H9 (cell line): ENCODE data around the gene GATA2. TPM values are rescaled to one million over a fixed set of nuclear protein-coding genes. Genes with fewer than 3 reads are reported as not detected.

Experiments
- DNase-seq: peaks from one replicate; pipeline ENCODE4 v3.0.0-alpha.2; 2017
- H2AFZ ChIP-seq: one replicate; pipeline ENCODE4 v1.6.1; 2013; ENCODE audit warnings: mild to moderate bottlenecking, low read length, control low read depth, moderate library complexity
- H2AK5ac ChIP-seq: 2 replicates; pipeline ENCODE4 v1.6.1; 2013; ENCODE audit warnings: low read length, control low read depth, mixed read lengths; ENCODE audit not compliant: insufficient read length
- H2BK120ac ChIP-seq: one replicate; pipeline ENCODE4 v1.6.1; 2013; ENCODE audit warnings: low read depth, mild to moderate bottlenecking, low read length, control low read depth, inconsistent platforms; ENCODE audit not compliant: poor library complexity, severe bottlenecking
- H2BK12ac ChIP-seq: 2 replicates; pipeline ENCODE4 v1.6.1; 2013; ENCODE audit warnings: low read length, control low read depth, mixed read lengths, low read depth; ENCODE audit not compliant: insufficient read length
- H2BK15ac ChIP-seq: 2 replicates; pipeline ENCODE4 v1.6.1; 2013; ENCODE audit warnings: low read depth, low read length, control low read depth
- H2BK20ac ChIP-seq: one replicate; pipeline ENCODE4 v1.6.1; 2013; ENCODE audit warnings: low read depth, mild to moderate bottlenecking, low read length, control low read depth, inconsistent platforms; ENCODE audit not compliant: poor library complexity, severe bottlenecking
- H2BK5ac ChIP-seq: 2 replicates; pipeline ENCODE4 v1.6.1; 2013; ENCODE audit warnings: low read length, control low read depth, mixed read lengths; ENCODE audit not compliant: insufficient read length
- H3K14ac ChIP-seq: 2 replicates; pipeline ENCODE4 v1.6.1; 2013; ENCODE audit warnings: low read length, control low read depth; ENCODE audit not compliant: insufficient read depth
- H3K18ac ChIP-seq: 2 replicates; pipeline ENCODE4 v1.6.1; 2013; ENCODE audit warnings: low read depth, mild to moderate bottlenecking, mixed read lengths, low read length, control low read depth; ENCODE audit not compliant: insufficient read length
- H3K23ac ChIP-seq: 2 replicates; pipeline ENCODE4 v1.6.1; 2013; ENCODE audit warnings: low read length, control low read depth, mixed read lengths, low read depth; ENCODE audit not compliant: insufficient read length
- H3K23me2 ChIP-seq: 2 replicates; pipeline ENCODE4 v1.6.1; 2013; ENCODE audit warnings: low read depth, mild to moderate bottlenecking, mixed read lengths, low read length, control low read depth; ENCODE audit not compliant: insufficient read length, poor library complexity, severe bottlenecking
- H3K27ac ChIP-seq: 2 replicates; pipeline ENCODE4 v1.5.1; 2013; ENCODE audit warnings: low read length, control low read depth, mixed read lengths, low read depth; ENCODE audit not compliant: insufficient read length
- H3K27me3 ChIP-seq: 2 replicates; pipeline ENCODE4 v1.6.1; 2013; ENCODE audit warnings: low read length, control low read depth, inconsistent platforms; ENCODE audit not compliant: insufficient read depth
- H3K4ac ChIP-seq: 2 replicates; pipeline ENCODE4 v1.6.1; 2013; ENCODE audit warnings: low read depth, mild to moderate bottlenecking, control low read depth, inconsistent platforms, low read length, moderate library complexity
- H3K4me1 ChIP-seq: 2 replicates; pipeline ENCODE4 v1.6.1; 2013; ENCODE audit warnings: low read length, control low read depth, inconsistent platforms; ENCODE audit not compliant: insufficient read depth
- H3K4me2 ChIP-seq: 2 replicates; pipeline ENCODE4 v1.6.1; 2013; ENCODE audit warnings: low read length, control low read depth, mixed read lengths; ENCODE audit not compliant: insufficient read length, insufficient read depth
- H3K56ac ChIP-seq: 2 replicates; pipeline ENCODE4 v1.6.1; 2013; ENCODE audit warnings: low read depth, mild to moderate bottlenecking, mixed read lengths, low read length, control low read depth; ENCODE audit not compliant: insufficient read length
- H3K79me1 ChIP-seq: 2 replicates; pipeline ENCODE4 v1.6.1; 2013; ENCODE audit warnings: low read depth, mild to moderate bottlenecking, moderate library complexity, low read length, control low read depth, inconsistent platforms; ENCODE audit not compliant: insufficient read depth, poor library complexity, severe bottlenecking
- H3K79me2 ChIP-seq: 2 replicates; pipeline ENCODE4 v1.6.1; 2013; ENCODE audit warnings: low read length, control low read depth, inconsistent platforms; ENCODE audit not compliant: insufficient read depth
- H3K9ac ChIP-seq: 2 replicates; pipeline ENCODE4 v1.6.1; 2013; ENCODE audit warnings: low read length, control low read depth, mixed read lengths; ENCODE audit not compliant: insufficient read length; ENCODE audit errors: extremely low read depth
- H3K9me3 ChIP-seq: one replicate; pipeline ENCODE4 v1.6.1; 2013; ENCODE audit warnings: low read depth, low read length, inconsistent platforms; ENCODE audit not compliant: control insufficient read depth
- H3T11ph ChIP-seq: one replicate; pipeline ENCODE4 v1.6.1; 2013; ENCODE audit warnings: mild to moderate bottlenecking, low read length, control low read depth, inconsistent platforms
- H4K20me1 ChIP-seq: one replicate; pipeline ENCODE4 v1.6.1; 2013; ENCODE audit not compliant: control insufficient read depth, insufficient read length, insufficient read depth
- H4K5ac ChIP-seq: 2 replicates; pipeline ENCODE4 v1.6.1; 2013; ENCODE audit warnings: low read depth, mild to moderate bottlenecking, mixed read lengths, low read length, control low read depth; ENCODE audit not compliant: insufficient read length
- H4K8ac ChIP-seq: replicated peaks from 2 replicates; pipeline ENCODE4 v1.6.1; 2013; ENCODE audit warnings: low read length, control low read depth, mixed read lengths, low read depth; ENCODE audit not compliant: insufficient read length
- H4K91ac ChIP-seq: 2 replicates; pipeline ENCODE4 v1.6.1; 2013; ENCODE audit warnings: low read depth, mild to moderate bottlenecking, moderate library complexity, mixed read lengths, low read length, control low read depth; ENCODE audit not compliant: insufficient read length
- H3K27ac Mint-ChIP-seq, 3 experiments: 2 replicates in 2 of 3; 3 replicates in 1 of 3; pipeline ENCODE4 v1.8.0; 2020 to 2021; ENCODE audit warnings: mixed read lengths in 3 of 3, mild to moderate bottlenecking in 1 of 3, moderate library complexity in 1 of 3
- H3K27me3 Mint-ChIP-seq: 2 replicates; pipeline ENCODE4 v1.8.0; 2021; ENCODE audit warnings: low read depth, mild to moderate bottlenecking, moderate library complexity, mixed read lengths
- H3K36me3 Mint-ChIP-seq, 3 experiments: 2 replicates in 2 of 3; 3 replicates in 1 of 3; pipeline ENCODE4 v1.8.0; 2020 to 2021; ENCODE audit warnings: low read depth in 3 of 3, mixed read lengths in 3 of 3; ENCODE audit not compliant: insufficient read depth in 1 of 3
- H3K4me1 Mint-ChIP-seq, 2 experiments: 2 replicates each; pipeline ENCODE4 v1.8.0; 2020; ENCODE audit warnings: mixed read lengths in 2 of 2
- H3K4me3 Mint-ChIP-seq, 2 experiments: 2 replicates in 1 of 2; 3 replicates in 1 of 2; pipeline ENCODE4 v1.8.0; 2020 to 2021; ENCODE audit warnings: mild to moderate bottlenecking in 2 of 2, mixed read lengths in 2 of 2, moderate library complexity in 1 of 2
- H3K9me3 Mint-ChIP-seq, 2 experiments: 2 replicates in 1 of 2; 3 replicates in 1 of 2; pipeline ENCODE4 v1.8.0; 2020; ENCODE audit warnings: mild to moderate bottlenecking in 2 of 2, mixed read lengths in 2 of 2, moderate library complexity in 1 of 2
- CTCF ChIP-seq: fragments of 200-600 bp; sonication (generic); conservative IDR thresholded peaks from 3 replicates; pipeline ENCODE4 v1.8.0; 2021; ENCODE audit warnings: antibody characterized with exemption, mild to moderate bottlenecking
- WGBS: extraction: QIAGEN DNeasy Blood & Tissue Kit; methylation state at CpG from one replicate; pipeline ENCODE4 v1.1.7; 2013; ENCODE audit warnings: missing lambda C conversion rate, low lambda C conversion rate, mixed read lengths; ENCODE audit not compliant: insufficient read length; ENCODE audit errors: extremely low coverage; 5-methylcytosine and 5-hydroxymethylcytosine counted together
- total RNA-seq: library from RNA; stranded (reverse); gene quantifications from 2 replicates; pipeline ENCODE4 v1.2.1, GENCODE V29; 2021

Gene GATA2
- total RNA-seq, 1 experiment from 2014 or later, result 1.9 TPM

- no peak overlapping the region for H2BK20ac ChIP-seq
- Mint-ChIP-seq H3K9me3 (peaks cover 0 to 6% of the 10 kb centered on the region in 2 experiments; a peak in 3 of 5 replicates), H3K27me3 (peaks cover 93% of the 10 kb centered on the region), H3K36me3 (no peaks in the 10 kb centered on the region; a peak in 2 of 7 replicates), H3K4me1 (peaks cover 24 to 31% of the 10 kb centered on the region in 2 experiments), H3K4me3 (no peak overlapping the region), H3K27ac (no peak overlapping the region)
- H3K9ac ChIP-seq, result no peak overlapping the region
- no peak overlapping the region for H3K14ac ChIP-seq
- H3K4me2 ChIP-seq, result no peak overlapping the region
- WGBS, result no CpG with 5 or more reads among the region's 13 CpGs
- no peak overlapping the region for H4K91ac ChIP-seq
- H2BK120ac ChIP-seq, result no peak overlapping the region
- H3K23me2 ChIP-seq, result no peaks in the 10 kb centered on the region
- no peak overlapping the region for H2AFZ ChIP-seq
- H3K4me1 ChIP-seq, result no peaks in the 10 kb centered on the region
- no peak overlapping the region for H4K8ac ChIP-seq
- H3K79me1 ChIP-seq, result no peaks in the 10 kb centered on the region
- DNase-seq, result no peak
- H3K18ac ChIP-seq, result no peak overlapping the region
- H2BK12ac ChIP-seq, result no peak overlapping the region
- H3K9me3 ChIP-seq, result no peaks in the 10 kb centered on the region
- H3K23ac ChIP-seq, result no peak overlapping the region
- no peak overlapping the region for H2BK5ac ChIP-seq
- no peak overlapping the region for H4K5ac ChIP-seq
- H2AK5ac ChIP-seq, result no peak overlapping the region
- TF ChIP-seq CTCF, result no peak
- H3K79me2 ChIP-seq, result no peaks in the 10 kb centered on the region
- H3T11ph ChIP-seq, result no peak overlapping the region
- no peak overlapping the region for H2BK15ac ChIP-seq
- H3K27me3 ChIP-seq, result peaks cover 26% of the 10 kb centered on the region; the same call in 1 of the 2 replicates
- H3K4ac ChIP-seq, result no peak overlapping the region
- H3K27ac ChIP-seq, result no peak overlapping the region
- no peaks in the 10 kb centered on the region for H4K20me1 ChIP-seq
- no peak overlapping the region for H3K56ac ChIP-seq
These were observed 22.7 kb downstream of the GATA2 start for GRCh38 chr3:128470134-128470899.
